ENCODE results near the gene GINM1. TPM values are rescaled to one million over a fixed set of nuclear protein-coding genes. Genes with fewer than 3 reads are reported as not detected.

Gene GINM1
- total RNA-seq, 1 donor from 2014 or later, result 50.8 TPM

DNA sequence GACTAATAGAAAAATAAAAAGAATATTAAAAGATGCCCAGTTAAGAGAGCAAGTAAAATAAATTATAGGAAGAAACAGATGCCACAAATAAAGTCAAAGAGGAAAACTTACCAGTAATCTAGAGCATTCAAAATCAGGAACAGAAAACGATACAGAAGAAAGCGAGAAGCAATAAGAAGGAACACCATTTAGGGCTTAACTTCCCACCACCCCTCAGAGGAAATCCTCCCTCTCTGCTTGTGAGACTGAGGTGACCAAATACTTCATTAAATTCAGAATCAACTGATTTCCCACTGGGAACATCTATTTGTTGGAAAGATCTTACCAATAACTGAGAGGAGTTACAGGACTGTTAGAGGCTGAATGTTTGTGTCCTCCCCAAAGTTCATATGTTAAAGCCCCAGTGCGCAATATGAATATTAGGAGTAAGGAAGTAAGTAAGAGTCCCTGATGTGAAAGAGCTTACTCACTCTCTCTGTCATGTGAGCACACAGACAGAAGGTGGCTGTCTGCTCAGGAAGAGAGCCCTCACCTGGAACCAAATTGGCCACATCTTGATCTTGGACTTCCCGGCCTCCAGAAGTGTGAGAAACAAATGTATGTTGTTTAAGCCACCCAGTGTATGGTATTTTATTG, 62.8 kb downstream of the GINM1 start:
- Histone ChIP-seq H3K36me3 (peaks cover 40% of the 10 kb centered on the region), H3K27ac (no peak overlapping the region), H3K27me3 (no peaks in the 10 kb centered on the region), H3K4me3 (no peak overlapping the region), H3K9me3 (no peaks in the 10 kb centered on the region), H3K4me1 (no peaks in the 10 kb centered on the region)
- DNase-seq (no peak), ATAC-seq (peak; percentile 55)
- intact Hi-C loops (cut with DNase I), result no loop called here
- TF ChIP-seq, protein P1, sequence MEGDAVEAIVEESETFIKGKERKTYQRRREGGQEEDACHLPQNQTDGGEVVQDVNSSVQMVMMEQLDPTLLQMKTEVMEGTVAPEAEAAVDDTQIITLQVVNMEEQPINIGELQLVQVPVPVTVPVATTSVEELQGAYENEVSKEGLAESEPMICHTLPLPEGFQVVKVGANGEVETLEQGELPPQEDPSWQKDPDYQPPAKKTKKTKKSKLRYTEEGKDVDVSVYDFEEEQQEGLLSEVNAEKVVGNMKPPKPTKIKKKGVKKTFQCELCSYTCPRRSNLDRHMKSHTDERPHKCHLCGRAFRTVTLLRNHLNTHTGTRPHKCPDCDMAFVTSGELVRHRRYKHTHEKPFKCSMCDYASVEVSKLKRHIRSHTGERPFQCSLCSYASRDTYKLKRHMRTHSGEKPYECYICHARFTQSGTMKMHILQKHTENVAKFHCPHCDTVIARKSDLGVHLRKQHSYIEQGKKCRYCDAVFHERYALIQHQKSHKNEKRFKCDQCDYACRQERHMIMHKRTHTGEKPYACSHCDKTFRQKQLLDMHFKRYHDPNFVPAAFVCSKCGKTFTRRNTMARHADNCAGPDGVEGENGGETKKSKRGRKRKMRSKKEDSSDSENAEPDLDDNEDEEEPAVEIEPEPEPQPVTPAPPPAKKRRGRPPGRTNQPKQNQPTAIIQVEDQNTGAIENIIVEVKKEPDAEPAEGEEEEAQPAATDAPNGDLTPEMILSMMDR (IDR thresholded peaks at IDR 0.05), result no peak

DNA sequence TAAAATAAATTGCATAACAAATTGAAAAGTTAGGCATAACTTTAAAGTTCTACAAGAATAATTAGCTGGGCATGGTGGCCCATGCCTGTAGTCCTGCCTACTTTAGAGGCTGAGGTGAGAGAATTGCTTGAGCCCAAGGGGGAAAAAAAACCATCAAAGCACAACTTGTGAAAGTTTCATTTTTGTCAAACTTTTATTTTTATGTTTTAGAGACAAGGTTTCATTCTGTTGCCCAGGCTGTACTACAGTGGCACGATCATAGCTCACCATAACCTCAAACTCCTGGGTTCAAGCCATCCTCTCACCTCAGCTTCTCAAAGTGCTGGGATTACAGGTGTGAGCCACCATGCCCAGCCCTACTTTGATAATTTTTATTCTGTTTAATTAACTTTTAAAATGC, 68.1 kb downstream of the GINM1 start:
- no peaks in the 10 kb centered on the region for H3K4me1 ChIP-seq
- peaks cover 42% of the 10 kb centered on the region for H3K36me3 ChIP-seq
- H3K27ac ChIP-seq, result no peak overlapping the region
- DNase-seq (no peak), ATAC-seq (no peak)
- TF ChIP-seq, protein P1 (IDR thresholded peaks at IDR 0.05), result no peak
- H3K4me3 ChIP-seq, result no peak overlapping the region
- intact Hi-C loops (cut with DNase I), result no loop called here
- no peaks in the 10 kb centered on the region for H3K27me3 ChIP-seq
- no peaks in the 10 kb centered on the region for H3K9me3 ChIP-seq

DNA sequence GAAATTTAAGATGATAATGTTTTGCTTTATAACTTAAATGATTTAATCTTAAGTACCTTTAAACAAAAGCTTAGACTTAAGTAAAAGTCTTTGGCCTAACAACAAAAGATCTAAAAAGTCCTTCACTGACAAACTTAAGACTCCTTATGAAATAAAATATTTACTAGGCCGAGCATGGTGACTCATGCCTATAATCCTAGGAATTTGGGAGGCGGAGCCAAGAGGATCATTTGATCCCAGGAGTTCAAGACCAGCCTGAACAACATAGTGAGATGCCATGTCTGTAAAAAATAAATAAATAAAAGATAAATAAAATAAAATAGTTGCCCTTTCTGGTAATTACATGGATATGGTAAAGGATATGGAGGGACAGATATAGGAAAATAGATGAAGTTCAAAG, 69.9 kb downstream of the GINM1 start:
- Histone ChIP-seq H3K36me3 (peaks cover 29% of the 10 kb centered on the region), H3K4me1 (no peaks in the 10 kb centered on the region), H3K4me3 (no peak overlapping the region), H3K9me3 (no peaks in the 10 kb centered on the region), H3K27ac (no peak overlapping the region), H3K27me3 (no peaks in the 10 kb centered on the region)
- intact Hi-C loops (cut with DNase I), result no loop called here
- ATAC-seq (no peak), DNase-seq (no peak)
- TF ChIP-seq, protein P1 (IDR thresholded peaks at IDR 0.05), result no peak

Other genes starting within 250 kb of the GINM1 start
- gene TAB2, start 248.7 kb upstream of the GINM1 start, total RNA-seq, result 65.8 TPM
- 2.5 TPM for gene SUMO4, start 166.1 kb upstream of the GINM1 start, total RNA-seq
- 2.1 TPM for gene ZC3H12D, start 81.4 kb upstream of the GINM1 start, total RNA-seq
- 28.8 TPM for gene PPIL4, start 20.3 kb upstream of the GINM1 start, total RNA-seq
- gene KATNA1, start 82.3 kb downstream of the GINM1 start, total RNA-seq, result 14.3 TPM
- 29.8 TPM for gene LATS1, start 151.7 kb downstream of the GINM1 start, total RNA-seq
- gene NUP43, start 180.2 kb downstream of the GINM1 start, total RNA-seq, result 23.9 TPM
- gene PCMT1, start 183.4 kb downstream of the GINM1 start, total RNA-seq, result 69.4 TPM

Data from upper lobe of right lung (tissue), 1 donor.